Measurements from ENCODE around the gene SYT12.

DNA sequence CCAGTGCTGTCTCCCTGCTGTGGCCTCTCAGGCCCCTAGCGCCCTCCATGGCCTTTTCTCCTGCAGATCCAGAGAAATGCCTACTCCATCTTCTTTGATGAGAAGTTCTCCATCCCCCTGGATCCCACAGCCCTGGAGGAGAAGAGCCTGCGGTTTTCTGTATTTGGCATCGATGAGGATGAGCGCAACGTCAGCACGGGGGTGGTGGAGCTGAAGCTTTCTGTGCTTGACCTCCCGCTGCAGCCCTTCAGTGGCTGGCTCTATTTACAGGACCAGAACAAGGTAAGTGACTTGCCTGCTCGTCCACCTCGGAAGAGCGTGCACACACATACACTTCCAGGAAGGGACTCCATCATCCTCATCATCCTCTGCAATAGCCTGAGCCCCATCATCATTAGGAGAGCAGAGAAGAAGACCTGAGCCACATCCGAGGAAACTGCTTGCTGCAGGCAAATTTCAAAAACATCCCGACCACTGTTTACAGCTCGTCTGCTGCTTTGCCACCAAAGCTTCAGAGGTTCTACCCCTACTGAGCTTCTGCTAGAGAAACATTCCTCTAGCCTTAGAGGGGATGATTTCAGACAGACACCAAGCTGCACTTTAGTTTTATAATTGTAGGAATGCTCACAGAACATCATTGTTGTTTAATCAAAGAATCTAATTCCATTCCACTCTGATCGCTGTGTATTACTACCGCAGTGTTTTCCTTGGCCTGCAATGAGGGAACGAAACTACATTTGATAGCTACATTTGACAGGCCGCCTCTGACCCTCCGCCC, 20.8 kb downstream of the SYT12 start:
- TF ChIP-seq EZH2 (IDR thresholded peaks at IDR 0.05; ENCODE audit: low read depth): no peak
- no peak for TF ChIP-seq CTCF (conservative IDR thresholded peaks at IDR 0.05)
